Uterus (tissue), 4 donors: ENCODE data around the gene EML5. TPM values are rescaled to one million over a fixed set of nuclear protein-coding genes. Genes with fewer than 3 reads are reported as not detected.

Source experiments
- DNase-seq, 2 donors: peaks; one replicate each; pipeline ENCODE4 v3.0.0-alpha.2; 2019 to 2020
- H3K27ac ChIP-seq, 2 donors: fragments of 200-600 bp; sonication (generic); 1 replicate in 1 of 2; 2 replicates in 1 of 2; pipeline ENCODE4 v1.5.1; 2016 to 2018
- H3K27me3 ChIP-seq, 2 donors: fragments of 200-600 bp; sonication (generic); one replicate each; pipeline ENCODE4 v1.5.1; 2018 to 2019; ENCODE audit warnings: control low read depth in 1 of 2
- H3K36me3 ChIP-seq, 2 donors: fragments of 200-600 bp; sonication (generic); one replicate each; pipeline ENCODE4 v1.5.1; 2019; ENCODE audit warnings: control low read depth in 1 of 2
- H3K4me1 ChIP-seq, 2 donors: fragments of 200-600 bp; sonication (generic); one replicate each; pipeline ENCODE4 v1.5.1; 2018 to 2019; ENCODE audit warnings: control low read depth in 1 of 2
- H3K4me3 ChIP-seq, 2 donors: fragments of 200-600 bp; sonication (generic); 1 replicate in 1 of 2; 2 replicates in 1 of 2; pipeline ENCODE4 v1.5.1; 2018 to 2019; ENCODE audit warnings: mild to moderate bottlenecking in 1 of 2
- H3K9me3 ChIP-seq, 2 donors: fragments of 200-600 bp; sonication (generic); one replicate each; pipeline ENCODE4 v1.5.1; 2019; ENCODE audit warnings: control low read depth in 1 of 2
- CTCF ChIP-seq, 4 experiments: fragments of 200-600 bp in 2 of 4; fragments of 450-650 bp in 2 of 4; sonication (generic) in 2 of 4; IDR thresholded peaks; one replicate each; pipeline ENCODE4 v1.5.1; 2016 to 2019; ENCODE audit warnings: antibody characterized with exemption in 4 of 4, mild to moderate bottlenecking in 2 of 4, moderate library complexity in 1 of 4
- POLR2A ChIP-seq, 2 donors: fragments of 450-650 bp; IDR thresholded peaks; one replicate each; pipeline ENCODE4 v1.6.1; 2016; ENCODE audit warnings: antibody characterized with exemption in 2 of 2, mild to moderate bottlenecking in 1 of 2, moderate library complexity in 1 of 2
- intact Hi-C: fragments of 100-400 bp; cut with DNase I; formaldehyde crosslinking; loops from one replicate; pipeline ENCODE4 v1.15.1; 2023; ENCODE audit warnings: low total_unique reads
- total RNA-seq, 4 donors: library from RNA; depleted of rRNA in 3 of 4; stranded (reverse); fragments of >200 nt in 3 of 4; gene quantifications; one replicate each; pipeline versions ENCODE4 v1.1.0 to v1.2.4, GENCODE V29; 2014 to 2023
- donor health status: DM: yes; HTN: yes; CAD: no.

The EML5 gene
- total RNA-seq, 4 donors from 2014 or later = 0.26 to 4.4 (median 2.9) TPM

- H3K27me3 ChIP-seq = no peaks in the 10 kb centered on the region
- intact Hi-C loops = no loop called here
- H3K27ac ChIP-seq = no peak overlapping the region
- no peaks in the 10 kb centered on the region for H3K9me3 ChIP-seq
- H3K4me3 ChIP-seq = no peak overlapping the region
- H3K36me3 ChIP-seq = no peaks in the 10 kb centered on the region
- no peaks in the 10 kb centered on the region for H3K4me1 ChIP-seq
- DNase-seq = no peak
- TF ChIP-seq POLR2A (IDR thresholded peaks at IDR 0.05) (no peak), CTCF (IDR thresholded peaks at IDR 0.05) (no peak)
Observed at GRCh38 chr14:88683119-88683518, 109.6 kb downstream of the EML5 start.

DNA sequence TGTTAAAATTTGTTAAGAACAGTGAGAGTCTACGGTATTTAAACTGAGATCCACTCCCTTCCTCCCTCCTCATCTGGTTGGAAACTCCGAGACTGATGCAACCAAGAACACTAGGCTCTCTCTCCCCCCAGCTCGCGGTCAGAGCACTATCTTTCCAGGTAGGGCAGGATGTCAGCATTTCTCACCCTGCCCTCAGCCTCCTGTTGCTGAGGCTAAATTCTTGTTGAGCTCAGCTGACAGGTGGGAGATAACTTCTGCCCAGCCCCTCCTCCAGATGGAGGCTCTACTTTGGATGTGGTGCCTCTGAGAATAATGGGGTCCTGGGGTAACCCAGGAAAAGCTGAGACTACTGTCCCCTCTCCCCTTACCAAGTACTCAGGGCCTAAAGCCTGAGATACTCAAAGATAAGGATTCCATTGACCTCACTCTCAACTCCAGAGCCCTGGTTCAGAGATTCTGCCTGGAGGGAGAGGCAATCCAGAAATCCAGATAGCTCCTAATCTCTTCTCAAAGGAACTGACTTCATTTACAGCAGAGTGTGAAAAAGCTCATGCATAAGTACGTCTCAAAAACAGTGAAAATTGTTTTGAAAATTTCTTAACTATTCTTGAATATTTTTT is 110.1 kb downstream of the EML5 start:
- no peaks in the 10 kb centered on the region for H3K9me3 ChIP-seq
- TF ChIP-seq POLR2A (IDR thresholded peaks at IDR 0.05) (no peak), CTCF (IDR thresholded peaks at IDR 0.05) (no peak)
- no peaks in the 10 kb centered on the region for H3K36me3 ChIP-seq
- no peaks in the 10 kb centered on the region for H3K27me3 ChIP-seq
- no peak overlapping the region for H3K27ac ChIP-seq
- H3K4me1 ChIP-seq = no peaks in the 10 kb centered on the region
- H3K4me3 ChIP-seq = no peak overlapping the region
- no peak for DNase-seq
- intact Hi-C loops = no loop called here

DNA sequence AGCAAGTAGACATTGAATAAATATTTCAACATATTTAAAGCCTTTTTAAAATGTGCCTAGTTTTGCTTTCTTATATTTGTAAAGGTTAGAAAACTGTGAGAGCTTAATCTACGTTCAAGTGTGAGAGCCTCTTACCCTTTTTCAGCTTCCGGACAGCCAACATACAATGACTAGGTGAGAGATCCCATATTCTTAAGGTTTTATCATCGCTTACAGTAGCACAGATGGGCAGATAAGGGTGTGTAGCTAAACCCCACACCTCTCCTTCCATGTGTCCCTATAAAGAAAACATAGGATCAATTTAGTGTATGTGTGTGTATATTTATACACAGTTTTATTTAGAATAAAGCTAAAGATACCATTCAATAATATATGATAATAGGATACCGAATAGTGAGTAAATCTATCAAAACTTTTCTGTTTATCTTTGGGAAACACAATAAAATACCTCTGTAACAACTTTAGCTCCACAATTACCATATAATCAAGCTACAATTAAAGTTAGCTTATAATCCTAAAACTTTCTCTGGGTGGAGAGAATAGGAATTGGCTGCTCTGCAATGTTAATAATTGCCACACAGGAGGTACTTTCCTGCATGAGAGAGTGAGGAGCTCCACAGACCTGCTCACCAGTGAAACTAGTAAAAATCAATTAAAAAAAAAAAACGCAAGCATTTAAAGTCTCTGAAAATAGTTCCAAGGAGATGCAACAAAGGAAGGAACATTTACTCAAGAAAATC is 110.8 kb downstream of the EML5 start:
- no peaks in the 10 kb centered on the region for H3K9me3 ChIP-seq
- no peak for TF ChIP-seq CTCF (IDR thresholded peaks at IDR 0.05)
- no peak for TF ChIP-seq POLR2A (IDR thresholded peaks at IDR 0.05)
- H3K27me3 ChIP-seq = no peaks in the 10 kb centered on the region
- DNase-seq = no peak
- H3K27ac ChIP-seq = no peak overlapping the region
- no peak overlapping the region for H3K4me3 ChIP-seq
- intact Hi-C loops = no loop called here
- H3K36me3 ChIP-seq = no peaks in the 10 kb centered on the region
- no peaks in the 10 kb centered on the region for H3K4me1 ChIP-seq

GRCh38 chr14:88669346-88669745 is 123.4 kb downstream of the EML5 start:
- H3K4me3 ChIP-seq = no peak overlapping the region
- no peak overlapping the region for H3K27ac ChIP-seq
- H3K9me3 ChIP-seq = no peaks in the 10 kb centered on the region
- no peaks in the 10 kb centered on the region for H3K4me1 ChIP-seq
- H3K27me3 ChIP-seq = no peaks in the 10 kb centered on the region
- no peak for TF ChIP-seq CTCF (IDR thresholded peaks at IDR 0.05)
- no peak for TF ChIP-seq POLR2A (IDR thresholded peaks at IDR 0.05)
- no peaks in the 10 kb centered on the region for H3K36me3 ChIP-seq
- DNase-seq = no peak
- intact Hi-C loops = no loop called here

DNA sequence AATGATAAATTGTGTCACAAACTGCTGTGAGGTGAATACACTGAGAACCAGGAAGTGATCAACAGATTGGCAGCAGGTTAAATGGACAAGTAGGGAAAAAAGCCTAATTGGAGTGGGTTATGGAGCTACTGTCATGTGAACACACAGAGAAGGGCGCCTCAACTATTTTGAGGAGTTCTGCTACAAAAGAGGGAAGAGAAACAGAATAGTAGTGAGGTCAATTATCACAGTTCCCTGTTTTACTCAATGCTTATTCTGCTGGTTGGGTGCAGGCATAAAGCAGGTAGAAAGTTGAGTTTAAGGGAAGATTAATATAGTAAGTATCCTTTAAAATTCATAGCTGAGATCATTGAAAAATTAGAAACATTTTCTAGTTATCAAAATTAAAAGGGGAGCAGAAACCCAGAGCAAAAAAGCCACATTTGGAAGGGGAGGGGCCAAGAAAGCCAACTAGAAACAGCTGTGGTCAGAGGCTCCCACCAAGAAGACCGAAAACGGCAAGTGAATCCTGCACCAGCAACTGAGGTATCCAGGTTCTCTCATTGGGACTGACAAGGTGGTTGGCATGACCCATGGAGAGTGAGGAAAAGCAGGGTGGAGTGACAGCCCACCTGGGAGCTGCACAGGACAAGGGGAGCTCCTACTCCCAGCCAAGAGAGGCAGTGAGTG is 124.2 kb downstream of the EML5 start:
- H3K4me3 ChIP-seq = no peak overlapping the region
- no peak for TF ChIP-seq POLR2A (IDR thresholded peaks at IDR 0.05)
- TF ChIP-seq CTCF (IDR thresholded peaks at IDR 0.05) = no peak
- H3K27ac ChIP-seq = no peak overlapping the region
- H3K9me3 ChIP-seq = no peaks in the 10 kb centered on the region
- DNase-seq = no peak
- no peaks in the 10 kb centered on the region for H3K36me3 ChIP-seq
- no peaks in the 10 kb centered on the region for H3K4me1 ChIP-seq
- intact Hi-C loops = no loop called here
- H3K27me3 ChIP-seq = no peaks in the 10 kb centered on the region
